HCT116 (cell line): Measurements from ENCODE around the gene BRMS1. TPM values are rescaled to one million over a fixed set of nuclear protein-coding genes. Genes with fewer than 3 reads are reported as not detected.
A peak's percentile ranks its signal among the peaks of the same experiment; 100 is the strongest.
"Not testable (repeated sequence)": the region's sequence is repeated elsewhere in the genome, so short reads cannot be mapped to it uniquely, and the experiment has no call there.

Experiments
- ATAC-seq: fragments of 200-7000 bp; cut with Tn5 transposase; 2 replicates; pipeline ENCODE4 v1.9.1; 2020; ENCODE audit warnings: mild to moderate bottlenecking, moderate library complexity
- BruUV-seq: library from RNA; stranded (reverse); fragments of 400-500 nt; replicated peaks from 2 replicates; lab custom pipeline; 2021; lab: Mats Ljungman, UMichigan
- CTCF ChIA-PET: fragments of 300-600 bp; sonication (Branson Sonifier 250); formaldehyde crosslinking; loops from one replicate; lab custom pipeline; 2021; ENCODE audit warnings: antibody characterized with exemption; lab: Charles Lee
- POLR2A ChIA-PET: fragments of 300-600, 350-600 bp; sonication (Branson Sonifier 250); formaldehyde crosslinking; loops from one replicate; lab custom pipeline; 2021; ENCODE audit warnings: antibody characterized with exemption; lab: Charles Lee
- RAD21 ChIA-PET, 2 experiments: fragments of 300-600 bp; sonication (Branson Sonifier 250); formaldehyde crosslinking; loops; one replicate each; lab custom pipeline; 2023; ENCODE audit warnings: low total read pairs in 2 of 2; ENCODE audit not compliant: uncharacterized antibody in 2 of 2, unreplicated experiment in 2 of 2, low non-redundant PET in 1 of 2; lab: Charles Lee
- DNase-seq: peaks from one replicate; pipeline ENCODE4 v3.0.0-alpha.2; 2010; ENCODE audit warnings: low read depth, low spot score
- H2AFZ ChIP-seq: fragments of 200-600 bp; shearing (Covaris generic), sonication (generic); 2 replicates; pipeline ENCODE4 v1.6.1; 2017; ENCODE audit warnings: low read depth, mixed run types, mixed read lengths, antibody characterized with exemption, low read length; ENCODE audit not compliant: poor library complexity, severe bottlenecking
- H3K27ac ChIP-seq: 2 replicates; pipeline ENCODE4 v1.5.1; 2012; ENCODE audit warnings: low read depth, low read length
- H3K27me3 ChIP-seq: fragments of 200-600 bp; sonication (generic); 2 replicates; pipeline ENCODE4 v1.6.1; 2016; ENCODE audit warnings: mixed run types, low read length, mixed read lengths; ENCODE audit not compliant: insufficient read depth
- H3K36me3 ChIP-seq, 2 experiments: fragments of 200-500 bp in 1 of 2; fragments of 200-600 bp in 1 of 2; sonication (Bioruptor generic) in 1 of 2; sonication (generic) in 1 of 2; 2 replicates each; pipeline versions ENCODE4 v1.5.1 to v1.6.1; 2014 to 2016; ENCODE audit warnings: low read length in 2 of 2, inconsistent platforms in 1 of 2, mixed read lengths in 1 of 2, mixed run types in 1 of 2; ENCODE audit not compliant: insufficient read depth in 2 of 2, control insufficient read depth in 1 of 2
- H3K4me1 ChIP-seq, 2 experiments: fragments of 200-600 bp in 1 of 2; sonication (generic) in 1 of 2; 2 replicates each; pipeline versions ENCODE4 v1.5.1 to v1.6.1; 2012 to 2017; ENCODE audit warnings: low read length in 2 of 2, inconsistent platforms in 1 of 2, mild to moderate bottlenecking in 1 of 2, mixed read lengths in 1 of 2, mixed run types in 1 of 2, moderate library complexity in 1 of 2; ENCODE audit not compliant: insufficient read depth in 2 of 2, control insufficient read depth in 1 of 2
- H3K4me2 ChIP-seq: fragments of 200-600 bp; sonication (generic); 2 replicates; pipeline ENCODE4 v1.6.1; 2017; ENCODE audit warnings: mixed run types, low read length, mixed read lengths
- H3K4me3 ChIP-seq, 2 experiments: fragments of 200-600 bp in 1 of 2; sonication (generic) in 1 of 2; replicated peaks in 1 of 2; 2 replicates each; pipeline ENCODE4 v1.5.1; 2011 to 2016; ENCODE audit warnings: low read length in 2 of 2, control low read depth in 1 of 2, low read depth in 1 of 2, mild to moderate bottlenecking in 1 of 2, mixed read lengths in 1 of 2, mixed run types in 1 of 2
- H3K79me2 ChIP-seq: fragments of 200-600 bp; sonication (generic); 2 replicates; pipeline ENCODE4 v1.6.1; 2017; ENCODE audit warnings: mild to moderate bottlenecking, mixed run types, low read length, moderate library complexity, mixed read lengths; ENCODE audit not compliant: insufficient read depth
- H3K9ac ChIP-seq: fragments of 200-600 bp; sonication (generic); 2 replicates; pipeline ENCODE4 v1.6.1; 2016; ENCODE audit warnings: low read length, mixed read lengths
- H3K9me2 ChIP-seq: fragments of 200-600 bp; sonication (generic), shearing (Covaris generic); 2 replicates; pipeline ENCODE4 v1.6.1; 2017; ENCODE audit warnings: mixed run types, mild to moderate bottlenecking, moderate library complexity; ENCODE audit not compliant: insufficient read depth
- H3K9me3 ChIP-seq, 2 experiments: fragments of 200-500 bp in 1 of 2; fragments of 200-600 bp in 1 of 2; sonication (Bioruptor generic) in 1 of 2; sonication (generic) in 1 of 2; 2 replicates each; pipeline ENCODE4 v1.6.1; 2014 to 2017; ENCODE audit warnings: low read length in 2 of 2, mixed read lengths in 2 of 2, inconsistent platforms in 1 of 2, low read depth in 1 of 2, mild to moderate bottlenecking in 1 of 2, mixed run types in 1 of 2, moderate library complexity in 1 of 2; ENCODE audit not compliant: control insufficient read depth in 1 of 2, insufficient read depth in 1 of 2
- H4K20me1 ChIP-seq: fragments of 200-600 bp; sonication (generic), shearing (Covaris generic); 2 replicates; pipeline ENCODE4 v1.6.1; 2017; ENCODE audit warnings: mixed run types, mild to moderate bottlenecking, moderate library complexity; ENCODE audit not compliant: insufficient read depth
- CBX3 ChIP-seq: IDR thresholded peaks from 2 replicates; pipeline ENCODE4 v1.6.1; 2012; ENCODE audit warnings: low read depth
- EGR1 ChIP-seq: IDR thresholded peaks from 2 replicates; pipeline ENCODE4 v1.6.1; 2012; ENCODE audit warnings: low read depth
- intact Hi-C: fragments of 100-400 bp; cut with micrococcal nuclease; formaldehyde crosslinking; loops from 2 replicates; pipeline ENCODE4 v1.10.0; 2022
- total RNA-seq: library from RNA; stranded (reverse); gene quantifications from one replicate; pipeline ENCODE4 v1.2.1, GENCODE V29; 2021; ENCODE audit not compliant: unreplicated experiment
- TF ChIP-seq, protein P1 (sequence below): IDR thresholded peaks from 2 replicates; pipeline ENCODE4 v1.6.1; 2012
- TF ChIP-seq, protein P2 (sequence below), 3 experiments: fragments of 200-600 bp in 1 of 3; sonication (generic) in 1 of 3; IDR thresholded peaks in 2 of 3; conservative IDR thresholded peaks in 1 of 3; 2 replicates each; pipeline ENCODE4 v1.5.1; 2012 to 2017; ENCODE audit warnings: low read depth in 2 of 3, low read length in 2 of 3, antibody characterized with exemption in 1 of 3, borderline replicate concordance in 1 of 3, control low read depth in 1 of 3, mild to moderate bottlenecking in 1 of 3, mixed read lengths in 1 of 3, mixed run types in 1 of 3, moderate library complexity in 1 of 3; ENCODE audit not compliant: insufficient read depth in 1 of 3

Gene BRMS1
- total RNA-seq, 1 experiment from 2014 or later: 42.1 TPM

DNA sequence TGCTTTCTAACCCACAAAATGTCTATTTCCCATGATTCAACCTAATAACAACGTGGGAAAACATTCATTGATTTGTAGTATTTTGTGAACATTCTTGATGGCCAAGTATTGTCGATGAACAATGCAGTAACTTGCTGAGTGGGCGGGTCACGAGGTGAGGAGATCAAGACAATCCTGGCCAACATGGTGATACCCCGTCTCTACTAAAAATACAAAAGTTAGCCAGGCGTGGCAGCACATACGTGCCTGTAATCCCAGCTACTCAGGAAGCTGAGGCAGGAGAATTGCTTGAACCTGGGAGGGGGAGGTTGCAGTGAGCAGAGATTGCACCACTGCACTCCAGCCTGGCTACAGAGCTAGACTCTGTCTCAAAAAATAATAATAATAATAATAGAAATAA, 35.4 kb upstream of the BRMS1 start:
- H3K36me3 ChIP-seq, DNase-seq, H3K4me3 ChIP-seq, RAD21 ChIA-PET, H3K27me3 ChIP-seq, H3K9ac ChIP-seq, BruUV-seq, H3K9me3 ChIP-seq, H3K79me2 ChIP-seq, H3K9me2 ChIP-seq, H4K20me1 ChIP-seq, intact Hi-C loops, H3K27ac ChIP-seq: not testable (repeated sequence)
- CTCF ChIA-PET: interaction anchor here (0.7 to 1.6 kb wide), 4 partner anchors 9 to 69 kb away, joined by 3 to 11 read pairs (median 4); no protein-coding TSS in a partner anchor
- ATAC-seq: peak; percentile 86
- peak overlapping the region; percentile 95 for H2AFZ ChIP-seq
- TF ChIP-seq CBX3 (peak; percentile 50; the same call in 1 of the 2 replicates), EGR1 (peak; percentile 80)
- TF ChIP-seq, protein P1, sequence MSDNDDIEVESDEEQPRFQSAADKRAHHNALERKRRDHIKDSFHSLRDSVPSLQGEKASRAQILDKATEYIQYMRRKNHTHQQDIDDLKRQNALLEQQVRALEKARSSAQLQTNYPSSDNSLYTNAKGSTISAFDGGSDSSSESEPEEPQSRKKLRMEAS: peak; percentile 50
- TF ChIP-seq, protein P2, sequence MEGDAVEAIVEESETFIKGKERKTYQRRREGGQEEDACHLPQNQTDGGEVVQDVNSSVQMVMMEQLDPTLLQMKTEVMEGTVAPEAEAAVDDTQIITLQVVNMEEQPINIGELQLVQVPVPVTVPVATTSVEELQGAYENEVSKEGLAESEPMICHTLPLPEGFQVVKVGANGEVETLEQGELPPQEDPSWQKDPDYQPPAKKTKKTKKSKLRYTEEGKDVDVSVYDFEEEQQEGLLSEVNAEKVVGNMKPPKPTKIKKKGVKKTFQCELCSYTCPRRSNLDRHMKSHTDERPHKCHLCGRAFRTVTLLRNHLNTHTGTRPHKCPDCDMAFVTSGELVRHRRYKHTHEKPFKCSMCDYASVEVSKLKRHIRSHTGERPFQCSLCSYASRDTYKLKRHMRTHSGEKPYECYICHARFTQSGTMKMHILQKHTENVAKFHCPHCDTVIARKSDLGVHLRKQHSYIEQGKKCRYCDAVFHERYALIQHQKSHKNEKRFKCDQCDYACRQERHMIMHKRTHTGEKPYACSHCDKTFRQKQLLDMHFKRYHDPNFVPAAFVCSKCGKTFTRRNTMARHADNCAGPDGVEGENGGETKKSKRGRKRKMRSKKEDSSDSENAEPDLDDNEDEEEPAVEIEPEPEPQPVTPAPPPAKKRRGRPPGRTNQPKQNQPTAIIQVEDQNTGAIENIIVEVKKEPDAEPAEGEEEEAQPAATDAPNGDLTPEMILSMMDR (IDR thresholded peaks at IDR 0.05 in 2 of 3, conservative IDR thresholded peaks at IDR 0.05 in 1 of 3; ENCODE audit: borderline replicate concordance in 1 of 3, insufficient read depth in 1 of 3, low read depth in 2 of 3, low read length in 2 of 3): 0 out of 6 replicates have a peak, but pooled peaks of 1 of the 3 experiments have one; percentile 8
- H3K4me1 ChIP-seq: peaks cover 8 to 20% of the 10 kb centered on the region in 2 experiments
- H3K4me2 ChIP-seq: peak overlapping the region; percentile 49
- POLR2A ChIA-PET: interaction anchor here (1.6 kb wide), 1 partner anchor 68 kb away, joined by 7 read pairs; no protein-coding TSS in a partner anchor

DNA sequence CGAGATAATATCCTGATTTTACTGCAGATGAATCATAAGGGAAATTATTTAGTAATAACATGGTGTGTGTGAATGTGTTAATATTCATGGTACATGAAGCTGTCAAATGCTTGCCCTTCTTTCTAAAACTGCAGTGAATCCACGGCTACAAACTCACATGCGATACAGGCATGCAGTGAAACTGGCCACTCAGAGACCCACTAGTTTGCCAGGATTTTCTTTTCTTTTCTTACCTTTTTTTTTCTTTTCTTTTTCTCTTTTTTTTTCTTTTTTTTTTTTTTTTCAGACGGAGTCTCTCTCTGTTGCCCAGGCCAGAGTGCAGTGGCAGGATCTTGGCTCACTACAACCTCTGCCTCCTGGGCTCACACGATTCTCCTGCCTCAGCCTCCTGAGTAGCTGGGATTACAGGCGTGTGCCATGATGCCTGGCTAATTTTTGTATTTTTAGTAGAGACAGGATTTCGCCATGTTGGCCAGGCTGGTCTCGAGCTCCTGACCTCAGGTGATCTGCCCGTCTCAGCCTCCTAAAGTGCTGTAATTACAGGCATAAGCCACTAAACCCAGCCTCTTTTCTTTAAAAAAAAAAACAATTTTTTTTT, 28.9 kb upstream of the BRMS1 start:
- not testable (repeated sequence) for BruUV-seq, H3K27ac ChIP-seq, H3K27me3 ChIP-seq, H4K20me1 ChIP-seq, DNase-seq, H3K9me3 ChIP-seq, ATAC-seq, H3K4me3 ChIP-seq, H3K9ac ChIP-seq, H3K9me2 ChIP-seq
- Histone ChIP-seq H2AFZ (peak overlapping the region; percentile 87), H3K4me1 (peaks cover 19 to 33% of the 10 kb centered on the region in 2 experiments), H3K79me2 (peaks cover 27% of the 10 kb centered on the region), H3K36me3 (peaks cover 1 to 14% of the 10 kb centered on the region in 2 experiments; a peak in 3 of 4 replicates), H3K4me2 (peak overlapping the region; percentile 86)
- ChIA-PET RAD21 (interaction anchor here in 1 of 2 experiments (0.6 kb wide), 1 partner anchor 15 kb away, joined by 3 read pairs; no protein-coding TSS in a partner anchor), POLR2A (interaction anchor here (1.2 kb wide), 1 partner anchor 319 kb away, joined by 3 read pairs; no protein-coding TSS in a partner anchor), CTCF (interaction anchor here (0.6 to 2.4 kb wide), 4 partner anchors 12 to 1756 kb away, joined by 4 to 21 read pairs (median 7); no protein-coding TSS in a partner anchor)
- intact Hi-C loops: loop anchor here (5.0 kb wide), 1 partner anchor 61 kb away; no protein-coding TSS in a partner anchor
